HG02943 (cell line): Measurements from ENCODE around the gene MYO16.

Experiments used
- ATAC-seq: cut with Tn5 transposase; IDR thresholded peaks from one replicate; pipeline ENCODE4 v1.9.1; 2021; ENCODE audit warnings: mild to moderate bottlenecking, low read depth, moderate library complexity; ENCODE audit not compliant: unreplicated experiment

MYO16 gene

GRCh38 chr13:108629181-108629752 lies at the start of gene MYO16:
TSS of gene MYO16 (plus strand) at chr13:108629611. CDS start at chr13:108629845, 234 bp downstream.
- ATAC-seq, result no peak

GRCh38 chr13:108586826-108587225 lies 42.6 kb upstream of the MYO16 start:
- no peak for ATAC-seq

GRCh38 chr13:108588516-108588915 lies 40.9 kb upstream of the MYO16 start:
- ATAC-seq, result no peak

GRCh38 chr13:108594153-108594552 lies 35.3 kb upstream of the MYO16 start:
- no peak for ATAC-seq

GRCh38 chr13:108595436-108596274 lies 33.8 kb upstream of the MYO16 start:
- ATAC-seq, result no peak

- ATAC-seq, result no peak
Observed at GRCh38 chr13:108597943-108598342, 31.5 kb upstream of the MYO16 start.

GRCh38 chr13:108606424-108606823 lies 23.0 kb upstream of the MYO16 start:
- ATAC-seq, result no peak

GRCh38 chr13:108609353-108609752 lies 20.1 kb upstream of the MYO16 start:
- no peak for ATAC-seq

- no peak for ATAC-seq
Observed at GRCh38 chr13:108610507-108610906, 18.9 kb upstream of the MYO16 start.

GRCh38 chr13:108615241-108615640 lies 14.2 kb upstream of the MYO16 start:
- no peak for ATAC-seq

- no peak for ATAC-seq
Observed at GRCh38 chr13:108618233-108618632, 11.2 kb upstream of the MYO16 start.

- no peak for ATAC-seq
Observed at GRCh38 chr13:108621462-108621861, 7.9 kb upstream of the MYO16 start.

- no peak for ATAC-seq
Observed at GRCh38 chr13:108624108-108624507, 5.3 kb upstream of the MYO16 start.

GRCh38 chr13:108624979-108625378 lies 4.4 kb upstream of the MYO16 start:
- no peak for ATAC-seq

- no peak for ATAC-seq
Observed at GRCh38 chr13:108629988-108630387, 577 bp downstream of the MYO16 start.

GRCh38 chr13:108632649-108633167 lies 3.3 kb downstream of the MYO16 start:
- ATAC-seq, result no peak

GRCh38 chr13:108638901-108639300 lies 9.5 kb downstream of the MYO16 start:
- ATAC-seq, result no peak

- ATAC-seq, result no peak
Observed at GRCh38 chr13:108643646-108644353, 14.4 kb downstream of the MYO16 start.

GRCh38 chr13:108645376-108645775 lies 16.0 kb downstream of the MYO16 start:
- no peak for ATAC-seq

GRCh38 chr13:108650271-108650670 lies 20.9 kb downstream of the MYO16 start:
- no peak for ATAC-seq

GRCh38 chr13:108656742-108657141 lies 27.3 kb downstream of the MYO16 start:
- ATAC-seq, result no peak
